GM21390 (cell line): ENCODE measurements around the gene MALRD1.
"Not testable (repeated sequence)": the region's sequence is repeated elsewhere in the genome, so short reads cannot be mapped to it uniquely, and the experiment has no call there.

ENCODE experiments used
- ATAC-seq: cut with Tn5 transposase; IDR thresholded peaks from one replicate; pipeline ENCODE4 v1.9.1; 2021; ENCODE audit not compliant: unreplicated experiment

The MALRD1 gene

GRCh38 chr10:19704544-19704943 is 655.9 kb downstream of the MALRD1 start:
- no peak for ATAC-seq

- ATAC-seq: no peak
These were observed 656.6 kb downstream of the MALRD1 start for GRCh38 chr10:19705250-19705649.

GRCh38 chr10:19706904-19707303 is 658.3 kb downstream of the MALRD1 start:
- ATAC-seq: no peak

- ATAC-seq: no peak
These were observed 658.8 kb downstream of the MALRD1 start for GRCh38 chr10:19707376-19707775.

- ATAC-seq: no peak
These were observed 659.4 kb downstream of the MALRD1 start for GRCh38 chr10:19708031-19708430.

GRCh38 chr10:19710600-19710999 is 662.0 kb downstream of the MALRD1 start:
- no peak for ATAC-seq

GRCh38 chr10:19713159-19713558 is 664.6 kb downstream of the MALRD1 start:
- no peak for ATAC-seq

- ATAC-seq: no peak
These were observed 665.4 kb downstream of the MALRD1 start for GRCh38 chr10:19713800-19714525.

- no peak for ATAC-seq
These were observed 670.7 kb downstream of the MALRD1 start for GRCh38 chr10:19719284-19719683.

GRCh38 chr10:19724287-19724686 is 675.7 kb downstream of the MALRD1 start:
- no peak for ATAC-seq

GRCh38 chr10:19728376-19728775 is 679.8 kb downstream of the MALRD1 start:
- no peak for ATAC-seq

GRCh38 chr10:19728964-19729363 is 680.4 kb downstream of the MALRD1 start:
- ATAC-seq: no peak

- ATAC-seq: no peak
These were observed 681.7 kb downstream of the MALRD1 start for GRCh38 chr10:19730167-19730906.

- no peak for ATAC-seq
These were observed 682.3 kb downstream of the MALRD1 start for GRCh38 chr10:19730907-19731217.

GRCh38 chr10:19731560-19731959 is 683.0 kb downstream of the MALRD1 start:
- no peak for ATAC-seq

- ATAC-seq: no peak
These were observed 689.8 kb downstream of the MALRD1 start for GRCh38 chr10:19738440-19738839.

GRCh38 chr10:19739232-19739631 is 690.6 kb downstream of the MALRD1 start:
- ATAC-seq: not testable (repeated sequence)

- ATAC-seq: not testable (repeated sequence)
These were observed 693.5 kb downstream of the MALRD1 start for GRCh38 chr10:19742144-19742543.

GRCh38 chr10:19745672-19746071 is 697.1 kb downstream of the MALRD1 start:
- ATAC-seq: no peak

GRCh38 chr10:19749185-19749729 is 700.7 kb downstream of the MALRD1 start:
- ATAC-seq: no peak

GRCh38 chr10:19750972-19751371 is 702.4 kb downstream of the MALRD1 start:
- no peak for ATAC-seq

- no peak for ATAC-seq
These were observed 708.3 kb downstream of the MALRD1 start for GRCh38 chr10:19756919-19757318.
